GM12892 (cell line): ENCODE results near the gene MGAT5.

Source experiments
- POLR2A ChIP-seq: IDR thresholded peaks from 2 replicates; pipeline ENCODE4 v1.6.1; 2011; ENCODE audit warnings: low read depth, low read length, control low read depth
- POLR2AphosphoS5 ChIP-seq: IDR thresholded peaks from 2 replicates; pipeline ENCODE4 v1.6.1; 2011; ENCODE audit warnings: low read depth, low read length, control low read depth
- TAF1 ChIP-seq: IDR thresholded peaks from 2 replicates; pipeline ENCODE4 v1.6.1; 2011; ENCODE audit warnings: low read depth, mild to moderate bottlenecking, control low read depth, low read length, borderline replicate concordance

GRCh38 chr2:134256956-134257355 lies 3.1 kb downstream of the MGAT5 start:
- no peak for TF ChIP-seq POLR2AphosphoS5
- TF ChIP-seq POLR2A = no peak
- no peak for TF ChIP-seq TAF1
